ENCODE data around the gene RALGAPB.
A peak's percentile ranks its signal among the peaks of the same experiment; 100 is the strongest.

Gene RALGAPB

GRCh38 chr20:38472513-38473366 lies at the start of gene RALGAPB:
RALGAPB (plus strand) TSS chr20:38472843; CDS start chr20:38488433, 15,590 bp downstream.
- DNase-seq (ENCODE audit: extremely low spot score), result peak; percentile 97
- TF ChIP-seq, protein P1, sequence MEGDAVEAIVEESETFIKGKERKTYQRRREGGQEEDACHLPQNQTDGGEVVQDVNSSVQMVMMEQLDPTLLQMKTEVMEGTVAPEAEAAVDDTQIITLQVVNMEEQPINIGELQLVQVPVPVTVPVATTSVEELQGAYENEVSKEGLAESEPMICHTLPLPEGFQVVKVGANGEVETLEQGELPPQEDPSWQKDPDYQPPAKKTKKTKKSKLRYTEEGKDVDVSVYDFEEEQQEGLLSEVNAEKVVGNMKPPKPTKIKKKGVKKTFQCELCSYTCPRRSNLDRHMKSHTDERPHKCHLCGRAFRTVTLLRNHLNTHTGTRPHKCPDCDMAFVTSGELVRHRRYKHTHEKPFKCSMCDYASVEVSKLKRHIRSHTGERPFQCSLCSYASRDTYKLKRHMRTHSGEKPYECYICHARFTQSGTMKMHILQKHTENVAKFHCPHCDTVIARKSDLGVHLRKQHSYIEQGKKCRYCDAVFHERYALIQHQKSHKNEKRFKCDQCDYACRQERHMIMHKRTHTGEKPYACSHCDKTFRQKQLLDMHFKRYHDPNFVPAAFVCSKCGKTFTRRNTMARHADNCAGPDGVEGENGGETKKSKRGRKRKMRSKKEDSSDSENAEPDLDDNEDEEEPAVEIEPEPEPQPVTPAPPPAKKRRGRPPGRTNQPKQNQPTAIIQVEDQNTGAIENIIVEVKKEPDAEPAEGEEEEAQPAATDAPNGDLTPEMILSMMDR (IDR thresholded peaks at IDR 0.05; ENCODE audit: control extremely low read depth, extremely low read depth, low read depth, missing control alignments), result peak; percentile 37
- ChIA-PET CTCF (interaction anchor here (0.6 to 7.0 kb wide), 18 partner anchors 8 to 289 kb away, joined by 3 to 60 read pairs (median 4); partner anchors contain the start of gene SNHG17), POLR2A (interaction anchor here (0.6 to 1.4 kb wide), 4 partner anchors 13 to 654 kb away, joined by 3 to 5 read pairs (median 4); partner anchors contain the start of gene SNHG17)

- CTCF ChIA-PET, result interaction anchor here (1.1 to 3.9 kb wide), 4 partner anchors 8 to 23 kb away, joined by 3 to 29 read pairs (median 6); partner anchors contain the start of gene SNHG17
- TF ChIP-seq, protein P1 (IDR thresholded peaks at IDR 0.05; ENCODE audit: control extremely low read depth, extremely low read depth, low read depth, missing control alignments), result no peak
- DNase-seq (ENCODE audit: extremely low spot score), result no peak
- POLR2A ChIA-PET, result interaction anchor here (0.9 kb wide), 1 partner anchor 12 kb away, joined by 3 read pairs; the partner anchor contains the start of gene SNHG17
These were observed 49.1 kb upstream of the RALGAPB start for GRCh38 chr20:38423541-38423940.

GRCh38 chr20:38424401-38424800 lies 48.2 kb upstream of the RALGAPB start:
- ChIA-PET CTCF (interaction anchor here (0.6 to 3.9 kb wide), 5 partner anchors 9 to 367 kb away, joined by 3 to 29 read pairs (median 3); partner anchors contain the start of gene SNHG17), POLR2A (interaction anchor here (2.2 kb wide), 1 partner anchor 10 kb away, joined by 9 read pairs; the partner anchor contains the start of gene SNHG17)
- TF ChIP-seq, protein P1 (IDR thresholded peaks at IDR 0.05; ENCODE audit: control extremely low read depth, extremely low read depth, low read depth, missing control alignments), result no peak
- DNase-seq (ENCODE audit: extremely low spot score), result no peak

DNA sequence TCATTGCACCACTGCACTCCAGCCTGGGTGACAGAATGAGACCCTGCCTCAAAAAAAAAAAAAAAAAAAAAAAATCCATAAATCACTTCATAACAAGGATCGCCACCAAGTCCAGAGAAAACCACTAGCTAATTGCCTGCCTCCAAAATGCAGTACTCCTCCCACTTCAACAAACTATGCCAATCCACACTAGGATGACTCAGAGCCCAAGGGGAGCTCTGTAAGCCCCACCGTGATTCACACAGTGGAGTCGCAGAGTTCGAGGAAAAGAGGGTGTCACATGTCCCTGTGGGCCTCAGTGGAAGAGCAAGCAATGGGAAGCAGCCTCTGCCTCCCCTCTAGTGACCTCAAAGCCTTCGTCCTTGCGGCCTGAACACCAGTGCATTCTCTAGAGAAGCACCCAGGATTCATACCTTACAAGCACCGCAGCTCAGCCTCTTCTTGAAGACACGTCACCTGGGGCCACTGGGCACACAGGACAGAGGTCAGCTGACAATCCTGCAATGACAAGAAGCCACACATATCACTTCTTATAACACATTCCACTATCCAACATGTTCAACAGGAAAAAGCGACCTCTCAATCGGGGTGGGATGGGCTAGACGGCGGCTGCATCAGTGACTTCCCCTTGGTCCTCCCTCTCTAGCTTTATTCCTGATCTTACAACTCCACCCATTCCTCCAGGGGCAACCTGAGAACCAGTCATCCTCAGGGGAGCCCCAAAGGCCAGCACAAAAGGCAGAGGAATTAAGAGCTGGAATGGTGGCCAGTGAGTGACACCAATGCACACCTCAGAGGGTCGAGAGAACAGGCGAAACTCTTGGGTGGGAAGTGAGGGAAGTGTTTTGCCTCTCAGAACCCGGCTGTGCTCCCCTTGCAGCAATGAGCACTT lies 46.4 kb upstream of the RALGAPB start:
- TF ChIP-seq, protein P1 (IDR thresholded peaks at IDR 0.05; ENCODE audit: control extremely low read depth, extremely low read depth, low read depth, missing control alignments), result no peak
- ChIA-PET POLR2A (interaction anchor here (0.6 to 2.2 kb wide), 3 partner anchors 8 to 1234 kb away, joined by 6 to 9 read pairs (median 6); partner anchors contain the start of gene SNHG17), CTCF (interaction anchor here (1.1 to 3.9 kb wide), 3 partner anchors 8 to 20 kb away, joined by 3 to 29 read pairs (median 5); partner anchors contain the start of gene SNHG17)
- DNase-seq (ENCODE audit: extremely low spot score), result no peak

DNA sequence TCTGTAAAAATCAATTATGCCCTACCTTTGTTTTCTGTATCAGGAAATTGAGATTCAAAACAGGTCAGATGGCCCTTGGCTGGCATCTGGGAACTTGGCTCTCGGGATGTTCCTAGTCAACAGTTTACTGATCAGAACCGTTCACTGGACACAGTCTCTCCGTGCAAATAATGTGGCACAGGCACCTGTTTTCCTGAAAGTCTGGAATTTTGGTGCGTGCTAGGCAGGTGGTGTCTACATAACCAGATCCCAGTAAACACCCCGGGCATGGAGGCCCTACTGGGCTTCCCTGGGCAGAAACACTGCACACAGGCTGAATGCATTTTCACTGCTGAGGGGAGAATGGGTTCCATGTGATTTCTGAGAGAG lies 45.0 kb upstream of the RALGAPB start:
- ChIA-PET POLR2A (interaction anchor here (0.6 to 1.1 kb wide), 3 partner anchors 8 to 1309 kb away, joined by 3 read pairs; no protein-coding TSS in a partner anchor), CTCF (interaction anchor here (0.9 kb wide), 1 partner anchor 13 kb away, joined by 3 read pairs; no protein-coding TSS in a partner anchor)
- TF ChIP-seq, protein P1 (IDR thresholded peaks at IDR 0.05; ENCODE audit: control extremely low read depth, extremely low read depth, low read depth, missing control alignments), result no peak
- DNase-seq (ENCODE audit: extremely low spot score), result no peak
